ENCODE data around the gene UBAC1.

Gene UBAC1

DNA sequence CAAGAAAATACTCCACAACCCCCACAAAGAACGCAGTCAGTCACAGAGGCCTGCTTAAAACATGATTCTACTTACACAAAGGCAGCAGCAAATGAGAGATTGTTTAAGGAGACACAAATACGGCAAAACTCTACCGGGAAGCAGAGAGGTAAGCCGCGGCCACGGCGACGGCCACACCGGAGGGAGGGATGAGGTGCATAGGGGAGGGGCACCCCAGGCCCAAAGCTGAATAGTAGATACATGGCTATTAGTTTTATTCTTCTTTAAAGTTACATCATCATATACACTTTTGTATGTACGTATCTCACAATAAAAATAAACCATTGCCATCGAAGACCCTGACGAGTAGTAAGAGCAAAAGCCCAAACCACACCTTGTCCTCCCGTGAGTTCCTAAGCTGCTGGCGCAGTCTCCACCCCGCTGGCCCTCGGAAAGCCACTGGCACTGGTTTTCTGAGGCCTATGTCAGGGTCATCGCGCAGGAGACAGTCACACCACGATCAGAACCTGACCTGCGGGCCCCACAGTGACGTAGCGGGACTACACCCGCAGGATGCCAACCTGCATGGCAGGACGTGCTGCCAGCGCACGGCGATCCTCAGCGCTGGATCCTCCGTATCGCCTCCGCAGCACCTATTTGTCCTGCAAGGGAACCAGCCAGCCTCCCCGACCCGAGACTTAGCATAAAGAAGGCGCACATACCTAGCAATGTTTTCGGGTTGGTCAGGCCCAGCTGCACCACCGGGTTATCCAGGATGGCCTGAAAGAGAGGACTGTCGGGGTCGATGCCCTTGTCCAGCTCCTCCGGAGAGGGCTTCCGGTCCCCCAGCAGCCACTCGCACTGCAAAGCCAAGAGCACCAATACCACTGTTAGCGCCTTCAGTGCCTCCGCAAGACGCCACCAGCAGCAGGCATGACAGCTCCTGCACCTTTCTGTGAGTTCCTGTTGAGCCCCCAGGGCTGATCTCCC lies 23.4 kb downstream of the UBAC1 start:
- no peak for DNase-seq

DNA sequence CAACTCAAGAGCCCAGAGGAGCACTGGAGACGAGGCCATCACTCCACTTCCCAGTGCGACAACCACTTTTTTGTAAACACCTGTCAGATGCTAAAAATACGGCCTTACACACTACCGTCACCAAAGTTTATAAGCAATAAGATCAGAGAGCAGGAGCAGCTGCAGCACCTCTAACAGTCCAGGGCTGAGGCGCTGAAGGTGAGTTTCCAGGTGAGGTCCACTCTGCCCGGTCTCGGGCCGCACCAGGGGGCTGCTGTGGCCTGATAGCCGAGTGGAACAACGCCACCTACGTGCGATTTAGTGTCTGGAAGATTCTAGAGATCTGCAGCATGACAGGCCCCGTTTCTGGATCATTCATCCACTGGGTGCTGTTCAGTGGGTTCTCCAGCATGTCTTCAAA lies 28.1 kb downstream of the UBAC1 start:
- DNase-seq = no peak

DNA sequence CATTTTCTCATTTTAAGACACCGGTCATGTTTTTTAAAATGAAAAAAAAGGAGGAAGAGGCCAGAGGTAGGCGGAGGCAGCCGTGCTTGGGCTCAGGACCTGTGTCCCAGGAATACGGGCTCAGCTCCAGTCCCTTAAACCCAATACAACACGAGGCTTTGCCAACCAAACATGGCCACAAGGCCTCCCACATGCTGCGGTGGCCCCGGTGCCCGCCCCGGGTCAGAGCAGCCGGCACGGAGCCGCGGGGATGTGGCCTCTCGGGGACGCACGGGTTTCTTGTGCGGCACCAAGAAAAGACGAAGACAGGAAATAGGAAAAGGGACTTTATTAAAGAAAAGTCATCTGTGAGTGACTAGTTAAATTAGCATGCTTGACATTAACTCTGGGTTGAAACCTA lies 28.5 kb downstream of the UBAC1 start:
- no peak for DNase-seq

- DNase-seq = no peak
Measured at GRCh38 chr9:135931349-135931820, 29.8 kb downstream of the UBAC1 start.

DNA sequence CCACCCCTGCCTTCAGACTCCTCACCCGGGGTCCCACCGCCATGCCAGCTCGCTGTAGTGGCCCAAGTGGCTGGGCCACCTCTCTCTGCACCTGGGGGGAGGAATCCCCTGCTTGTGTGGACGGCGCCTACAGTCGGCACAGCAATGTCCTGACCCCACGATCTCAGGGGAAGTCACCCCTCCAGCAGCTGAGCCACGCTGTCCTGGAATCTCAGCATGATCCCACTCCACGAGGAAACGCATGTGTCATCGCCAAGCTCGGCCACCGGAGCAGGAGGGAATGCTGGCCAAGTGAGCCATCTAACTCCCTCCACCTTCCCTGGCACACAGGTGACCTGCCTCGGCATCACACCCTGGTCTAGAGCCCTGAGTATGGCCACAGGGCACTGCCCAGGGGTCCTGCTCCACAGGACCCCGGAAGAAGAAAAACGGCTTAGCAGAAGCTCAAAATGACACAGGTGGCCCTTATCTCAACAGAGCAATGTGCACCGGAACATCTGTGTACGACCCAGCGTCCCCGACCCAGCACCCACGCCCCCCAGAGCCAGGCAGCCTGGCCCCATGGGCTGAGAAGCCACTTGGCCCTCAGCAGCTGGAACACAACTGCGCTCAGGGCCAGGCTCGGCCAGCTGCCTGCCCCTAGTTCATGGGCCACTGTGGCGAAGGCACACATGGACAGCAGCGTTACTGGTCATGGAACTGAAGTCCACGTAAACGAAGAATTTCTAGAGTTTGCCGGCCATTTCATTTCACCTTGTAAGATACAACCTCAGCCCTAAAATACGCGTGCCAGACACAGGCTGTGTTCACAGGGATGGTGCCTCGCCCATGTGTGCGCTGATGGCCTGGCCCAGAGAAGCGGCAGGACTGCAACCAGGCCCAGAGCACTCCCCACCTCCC lies 30.5 kb downstream of the UBAC1 start:
- no peak for DNase-seq

DNA sequence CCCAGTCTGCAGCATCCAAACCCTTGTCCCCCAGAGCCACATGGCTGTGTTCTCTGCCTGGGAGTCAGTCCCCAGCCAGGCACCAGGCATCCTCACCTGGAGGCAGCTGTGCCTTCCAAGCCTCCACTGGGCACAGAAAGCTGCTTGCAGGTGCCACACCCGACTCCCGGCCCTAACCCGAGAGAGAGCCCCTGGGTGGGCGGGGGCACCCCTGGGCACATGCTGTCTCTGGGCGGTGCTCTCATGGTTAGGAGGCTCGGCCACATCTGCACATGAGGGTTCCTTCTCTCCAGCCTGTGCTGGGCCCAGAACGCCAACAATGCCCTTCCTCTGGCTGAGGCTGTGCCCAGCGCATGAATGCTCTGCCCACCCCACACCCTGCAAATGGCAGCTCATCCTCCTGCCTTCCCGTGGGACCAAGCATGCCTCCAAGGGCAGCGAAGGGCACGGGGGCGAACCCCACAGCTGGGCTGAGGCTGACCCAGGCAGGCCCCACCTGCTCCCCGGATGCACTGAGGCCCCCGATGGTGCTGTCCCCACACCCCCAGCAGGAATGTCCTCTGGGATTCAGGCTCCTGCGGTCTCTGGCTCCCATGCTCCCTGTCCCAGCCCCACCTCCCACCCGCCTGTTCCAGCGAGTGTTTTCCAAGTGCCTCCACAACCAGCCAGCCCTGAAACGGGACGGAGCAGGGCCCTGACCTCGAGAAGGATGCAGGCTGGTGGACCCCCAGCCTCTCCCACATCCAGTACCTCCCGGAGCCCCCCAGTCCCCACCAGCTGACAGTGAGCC lies 31.3 kb downstream of the UBAC1 start:
- DNase-seq = no peak

DNA sequence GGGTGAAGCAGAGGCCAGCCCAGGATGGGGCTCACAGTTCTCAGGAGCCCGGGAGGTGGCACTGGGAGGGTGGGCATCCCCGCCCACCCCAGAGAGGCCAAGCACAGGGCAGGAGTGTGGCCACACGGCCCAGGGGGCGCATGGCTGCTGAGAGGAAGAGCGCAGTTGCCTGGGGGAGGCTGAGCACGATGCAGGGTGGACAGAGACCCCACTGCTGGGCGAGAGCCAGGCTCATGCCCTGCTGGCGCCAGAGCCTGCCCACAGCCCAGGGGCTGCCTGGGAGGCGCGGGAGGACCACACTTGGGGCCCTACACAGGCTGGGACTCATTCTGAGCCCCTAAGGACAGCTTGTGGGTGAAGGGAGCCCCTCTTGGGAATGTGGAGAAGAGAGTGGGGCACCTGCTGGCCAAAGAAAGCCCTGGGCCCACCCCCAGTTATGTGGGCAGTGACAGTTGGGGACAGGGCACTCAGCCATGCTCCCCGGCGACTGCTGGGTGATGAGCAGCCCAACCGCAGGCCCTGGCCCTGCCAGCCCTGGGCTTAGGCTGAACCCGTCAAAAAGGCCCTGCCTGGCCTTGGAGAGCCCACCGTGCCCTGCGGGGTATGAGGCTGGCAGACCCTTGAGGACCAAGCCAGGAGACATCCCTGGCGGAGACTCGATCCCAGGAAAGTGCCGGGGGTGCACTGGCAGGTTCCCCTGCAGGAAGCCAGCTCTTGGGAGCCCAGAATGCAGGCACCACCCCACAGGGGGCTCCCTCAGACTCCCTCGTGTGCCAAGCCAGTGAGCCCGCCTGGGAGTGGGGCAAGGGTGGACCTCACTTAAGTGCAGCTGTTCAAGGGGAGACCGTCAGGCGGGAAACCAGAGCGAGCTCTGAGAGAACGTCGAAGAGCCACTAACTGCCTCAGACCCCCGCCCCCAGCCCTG lies 32.2 kb downstream of the UBAC1 start:
- DNase-seq = no peak

- DNase-seq = no peak
Measured at GRCh38 chr9:135928074-135928730, 33.0 kb downstream of the UBAC1 start.

DNA sequence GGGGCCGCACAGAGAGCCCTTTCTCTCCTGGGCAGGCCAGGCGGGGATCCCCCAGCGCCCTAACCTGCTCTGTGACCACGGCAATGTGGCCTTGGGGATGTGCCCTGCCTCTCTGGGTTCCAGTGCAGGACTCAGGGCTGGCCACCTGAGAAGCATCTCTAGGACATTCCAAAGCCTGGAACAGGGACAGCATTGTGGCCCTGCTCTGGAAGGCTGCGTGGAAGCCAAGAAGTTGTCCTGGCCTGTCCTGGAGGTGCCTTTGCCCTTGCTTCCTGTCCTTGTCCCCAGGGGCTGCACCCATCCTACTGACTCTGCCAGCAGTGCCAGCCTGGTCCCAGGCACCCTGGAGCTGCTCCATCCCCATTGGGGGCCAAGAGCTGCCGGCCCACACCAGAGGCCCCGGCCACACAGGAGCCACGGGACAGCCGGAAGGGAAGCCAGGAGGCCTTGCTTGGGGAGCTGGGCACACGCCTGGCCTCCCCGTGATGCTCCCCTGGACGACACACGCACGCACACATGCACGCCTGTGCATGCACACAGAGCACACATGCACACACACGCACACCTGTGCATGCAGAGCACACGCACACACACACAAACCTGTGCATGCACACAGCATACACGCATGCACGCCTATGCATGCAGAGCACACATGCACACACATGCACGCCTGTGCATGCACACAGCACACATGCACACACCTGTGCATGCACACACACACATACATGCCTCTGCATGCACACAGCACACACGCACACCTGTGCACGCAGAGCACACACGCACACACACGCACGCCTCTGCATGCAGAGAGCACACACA lies 33.8 kb downstream of the UBAC1 start:
- no peak for DNase-seq

GRCh38 chr9:135926402-135927194 lies 34.6 kb downstream of the UBAC1 start:
- no peak for DNase-seq

DNA sequence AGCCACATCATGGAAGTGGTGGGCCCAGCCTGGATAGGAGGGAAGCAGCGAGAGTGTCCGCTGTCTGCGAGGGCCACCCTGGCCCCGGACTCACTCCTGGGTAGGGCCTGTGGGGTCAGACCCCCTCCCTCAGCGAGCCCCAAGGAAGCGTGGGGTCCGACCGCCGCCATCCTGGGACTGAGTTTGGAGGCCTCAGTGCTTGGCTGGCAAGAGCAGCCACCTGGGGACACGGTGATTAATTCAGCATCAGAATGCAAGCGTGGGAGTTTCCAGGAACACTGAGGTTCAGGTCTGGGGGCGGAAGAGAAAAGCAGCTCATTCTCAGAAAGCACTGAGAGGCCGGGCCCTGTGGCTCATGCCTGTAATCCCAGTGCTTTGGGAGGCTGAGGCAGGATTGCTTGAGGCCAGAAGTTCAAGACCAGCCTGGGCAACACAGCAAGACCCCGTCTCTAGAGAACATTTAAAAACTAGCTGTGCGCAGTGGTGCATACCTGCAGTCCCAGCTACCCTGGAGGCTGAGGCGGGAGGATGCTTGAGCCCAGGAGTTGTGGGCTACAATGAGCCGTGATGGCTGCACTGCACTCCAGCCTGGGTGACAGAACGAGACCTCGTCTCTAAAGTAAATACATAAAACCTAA lies 35.6 kb downstream of the UBAC1 start:
- no peak for DNase-seq

GRCh38 chr9:135924628-135925338 lies 36.4 kb downstream of the UBAC1 start:
- DNase-seq = no peak

DNA sequence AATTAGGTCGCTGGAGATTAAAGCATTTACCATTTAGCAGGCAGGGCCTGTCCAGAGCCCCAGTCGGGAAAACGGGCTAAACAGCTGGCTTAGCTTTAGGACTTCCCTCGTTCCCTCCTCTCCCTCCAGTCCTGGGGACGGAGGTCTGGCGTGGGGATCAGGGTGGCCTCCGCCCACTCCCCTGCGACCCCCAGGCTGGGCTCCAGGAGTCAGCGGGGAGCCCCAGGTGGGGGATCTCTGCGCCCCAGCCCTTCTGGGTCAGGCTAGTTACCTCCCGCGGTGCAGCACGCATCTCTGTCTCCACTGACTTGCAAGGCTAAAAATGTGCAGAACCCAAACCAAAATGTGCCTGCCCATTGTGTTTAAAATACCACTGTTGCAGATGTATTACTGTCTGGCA lies 37.7 kb downstream of the UBAC1 start:
- no peak for DNase-seq

GRCh38 chr9:135921749-135922310 lies 39.3 kb downstream of the UBAC1 start:
- DNase-seq = no peak

GRCh38 chr9:135920973-135921585 lies 40.1 kb downstream of the UBAC1 start:
- no peak for DNase-seq

- DNase-seq = no peak
Measured at GRCh38 chr9:135920256-135920930, 40.8 kb downstream of the UBAC1 start.
